ENCODE data around the gene RPS6KB1. TPM values are rescaled to one million over a fixed set of nuclear protein-coding genes. Genes with fewer than 3 reads are reported as not detected.
"Not testable (repeated sequence)": the region's sequence is repeated elsewhere in the genome, so short reads cannot be mapped to it uniquely, and the experiment has no call there.

RPS6KB1 gene
- total and polyA plus RNA-seq, 2 experiments from 2014 or later, result 22.4 to 27.9 TPM

DNA sequence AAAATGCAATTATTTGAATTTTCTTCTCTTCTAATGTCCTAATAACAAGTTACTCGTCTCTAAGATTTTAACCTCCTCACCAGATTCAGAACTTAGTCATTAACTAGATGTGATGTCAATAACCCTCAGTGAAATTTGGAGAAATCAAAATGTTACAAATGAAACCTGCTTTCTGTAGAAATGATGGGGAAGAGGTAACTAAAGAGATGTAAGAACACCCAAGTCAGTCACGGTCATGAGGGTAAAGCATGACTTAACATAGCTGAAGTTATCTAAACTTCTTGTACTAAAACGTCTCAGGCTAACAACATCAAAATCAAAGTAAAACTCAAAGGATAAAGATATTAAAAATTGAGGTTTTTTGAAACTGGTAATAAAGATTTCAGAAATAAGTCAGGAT, 61.9 kb downstream of the RPS6KB1 start:
- H3K36me3 ChIP-seq (replicated peaks; ENCODE audit: insufficient read depth, low read depth), result no peaks in the 10 kb centered on the region
- WGBS (ENCODE audit: low lambda C conversion rate, missing lambda C conversion rate), result 84% methylated on average over 3 of the region's 3 CpGs

DNA sequence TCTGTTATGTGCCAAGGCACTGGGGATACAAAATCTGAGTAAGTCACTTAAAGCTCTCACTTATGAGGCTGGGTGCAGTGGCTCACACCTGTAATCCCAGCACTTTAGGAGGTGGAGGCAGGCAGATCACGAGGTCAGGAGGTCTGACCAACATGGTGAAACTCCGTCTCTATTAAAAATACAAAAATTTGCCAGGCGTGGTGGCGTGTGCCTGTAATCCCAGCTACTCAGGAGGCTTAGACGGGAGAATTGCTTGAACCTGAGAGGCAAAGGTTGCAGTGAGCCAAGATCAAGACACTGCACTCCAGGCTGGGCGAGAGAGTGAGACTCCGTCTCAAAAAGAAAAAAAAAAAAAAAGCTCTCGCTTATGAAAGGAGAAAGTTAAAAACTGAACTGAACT, 66.7 kb downstream of the RPS6KB1 start:
- not testable (repeated sequence) for H3K4me3 ChIP-seq; H3K4me2 ChIP-seq; DNase-seq (ENCODE audit: low spot score); H3K27ac ChIP-seq; H3K9me3 ChIP-seq (ENCODE audit: low read depth); H3K4me1 ChIP-seq (ENCODE audit: insufficient read depth); H4K20me1 ChIP-seq (ENCODE audit: insufficient read depth, poor library complexity, severe bottlenecking); H2AFZ ChIP-seq; H3K9me2 ChIP-seq (replicated peaks; ENCODE audit: insufficient read depth); H3K27me3 ChIP-seq; H3K36me3 ChIP-seq (replicated peaks; ENCODE audit: insufficient read depth, low read depth)
- H3K79me2 ChIP-seq, result peaks cover 16% of the 10 kb centered on the region
- WGBS (ENCODE audit: low lambda C conversion rate, missing lambda C conversion rate), result 97% methylated on average over 8 of the region's 8 CpGs

More for the DNA sequence above, 61.9 kb downstream of the RPS6KB1 start:
- H3K9me3 ChIP-seq (ENCODE audit: low read depth), result no peaks in the 10 kb centered on the region
- H3K79me2 ChIP-seq, result no peaks in the 10 kb centered on the region
- H3K4me1 ChIP-seq (ENCODE audit: insufficient read depth), result no peaks in the 10 kb centered on the region
- no peak for TF ChIP-seq EZH2phosphoT487 (IDR thresholded peaks at IDR 0.05; ENCODE audit: low read depth, severe bottlenecking, unreplicated experiment)
- no peaks in the 10 kb centered on the region for H3K9me2 ChIP-seq (replicated peaks; ENCODE audit: insufficient read depth)
- H3K27me3 ChIP-seq, result no peaks in the 10 kb centered on the region
- no peak overlapping the region for H3K27ac ChIP-seq
- H2AFZ ChIP-seq, result no peak overlapping the region
- H3K4me2 ChIP-seq, result no peak overlapping the region
- H4K20me1 ChIP-seq (ENCODE audit: insufficient read depth, poor library complexity, severe bottlenecking), result no peaks in the 10 kb centered on the region
- DNase-seq (ENCODE audit: low spot score), result no peak
- H3K4me3 ChIP-seq, result no peak overlapping the region

DNA sequence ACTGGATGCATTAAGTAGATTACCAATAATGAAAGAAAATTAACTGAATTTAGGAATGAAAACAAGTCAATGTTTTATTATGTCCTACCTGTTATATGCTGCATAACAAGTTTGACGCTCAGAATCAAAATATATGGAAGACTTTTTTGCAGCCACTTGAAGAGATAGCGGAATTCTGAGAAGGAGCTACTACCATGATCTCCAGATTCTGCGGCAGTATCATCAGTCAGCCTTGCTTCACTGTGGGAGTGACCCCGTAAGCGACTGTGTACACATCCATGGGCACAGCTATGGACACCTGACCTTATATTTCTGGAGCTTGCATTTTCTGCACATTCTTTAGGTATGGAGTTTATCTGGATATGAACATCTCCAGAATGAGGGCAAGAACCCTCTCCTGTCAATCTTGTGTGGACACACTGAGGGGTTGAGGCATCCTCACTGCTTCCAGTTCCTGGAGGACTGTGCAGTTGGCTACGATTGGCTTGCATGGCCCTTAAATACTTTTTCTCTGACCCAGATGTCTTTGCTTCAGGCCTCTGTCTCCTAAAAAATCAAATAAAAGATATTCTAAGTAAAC, 69.9 kb downstream of the RPS6KB1 start:
- TF ChIP-seq, protein P1, sequence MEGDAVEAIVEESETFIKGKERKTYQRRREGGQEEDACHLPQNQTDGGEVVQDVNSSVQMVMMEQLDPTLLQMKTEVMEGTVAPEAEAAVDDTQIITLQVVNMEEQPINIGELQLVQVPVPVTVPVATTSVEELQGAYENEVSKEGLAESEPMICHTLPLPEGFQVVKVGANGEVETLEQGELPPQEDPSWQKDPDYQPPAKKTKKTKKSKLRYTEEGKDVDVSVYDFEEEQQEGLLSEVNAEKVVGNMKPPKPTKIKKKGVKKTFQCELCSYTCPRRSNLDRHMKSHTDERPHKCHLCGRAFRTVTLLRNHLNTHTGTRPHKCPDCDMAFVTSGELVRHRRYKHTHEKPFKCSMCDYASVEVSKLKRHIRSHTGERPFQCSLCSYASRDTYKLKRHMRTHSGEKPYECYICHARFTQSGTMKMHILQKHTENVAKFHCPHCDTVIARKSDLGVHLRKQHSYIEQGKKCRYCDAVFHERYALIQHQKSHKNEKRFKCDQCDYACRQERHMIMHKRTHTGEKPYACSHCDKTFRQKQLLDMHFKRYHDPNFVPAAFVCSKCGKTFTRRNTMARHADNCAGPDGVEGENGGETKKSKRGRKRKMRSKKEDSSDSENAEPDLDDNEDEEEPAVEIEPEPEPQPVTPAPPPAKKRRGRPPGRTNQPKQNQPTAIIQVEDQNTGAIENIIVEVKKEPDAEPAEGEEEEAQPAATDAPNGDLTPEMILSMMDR (IDR thresholded peaks at IDR 0.05; ENCODE audit: poor library complexity), result no peak
- TF ChIP-seq EZH2 (IDR thresholded peaks at IDR 0.05; ENCODE audit: borderline replicate concordance), result no peak
- no peak for TF ChIP-seq EZH2phosphoT487 (IDR thresholded peaks at IDR 0.05; ENCODE audit: low read depth, severe bottlenecking, unreplicated experiment)
- H3K79me2 ChIP-seq, result peaks cover 16% of the 10 kb centered on the region
- H3K4me2 ChIP-seq, result peak overlapping the region; percentile 85
- H3K4me1 ChIP-seq (ENCODE audit: insufficient read depth), result peaks cover 9% of the 10 kb centered on the region
- H3K9me3 ChIP-seq (ENCODE audit: low read depth), result no peaks in the 10 kb centered on the region
- no peaks in the 10 kb centered on the region for H3K27me3 ChIP-seq
- H4K20me1 ChIP-seq (ENCODE audit: insufficient read depth, poor library complexity, severe bottlenecking), result no peaks in the 10 kb centered on the region
- no peak overlapping the region for H3K4me3 ChIP-seq
- H3K36me3 ChIP-seq (replicated peaks; ENCODE audit: insufficient read depth, low read depth), result no peaks in the 10 kb centered on the region
- H3K27ac ChIP-seq, result no peak overlapping the region
- H3K9me2 ChIP-seq (replicated peaks; ENCODE audit: insufficient read depth), result no peaks in the 10 kb centered on the region
- WGBS (ENCODE audit: low lambda C conversion rate, missing lambda C conversion rate), result 91% methylated on average over 6 of the region's 6 CpGs
- DNase-seq (ENCODE audit: low spot score), result no peak
- no peak overlapping the region for H2AFZ ChIP-seq

DNA sequence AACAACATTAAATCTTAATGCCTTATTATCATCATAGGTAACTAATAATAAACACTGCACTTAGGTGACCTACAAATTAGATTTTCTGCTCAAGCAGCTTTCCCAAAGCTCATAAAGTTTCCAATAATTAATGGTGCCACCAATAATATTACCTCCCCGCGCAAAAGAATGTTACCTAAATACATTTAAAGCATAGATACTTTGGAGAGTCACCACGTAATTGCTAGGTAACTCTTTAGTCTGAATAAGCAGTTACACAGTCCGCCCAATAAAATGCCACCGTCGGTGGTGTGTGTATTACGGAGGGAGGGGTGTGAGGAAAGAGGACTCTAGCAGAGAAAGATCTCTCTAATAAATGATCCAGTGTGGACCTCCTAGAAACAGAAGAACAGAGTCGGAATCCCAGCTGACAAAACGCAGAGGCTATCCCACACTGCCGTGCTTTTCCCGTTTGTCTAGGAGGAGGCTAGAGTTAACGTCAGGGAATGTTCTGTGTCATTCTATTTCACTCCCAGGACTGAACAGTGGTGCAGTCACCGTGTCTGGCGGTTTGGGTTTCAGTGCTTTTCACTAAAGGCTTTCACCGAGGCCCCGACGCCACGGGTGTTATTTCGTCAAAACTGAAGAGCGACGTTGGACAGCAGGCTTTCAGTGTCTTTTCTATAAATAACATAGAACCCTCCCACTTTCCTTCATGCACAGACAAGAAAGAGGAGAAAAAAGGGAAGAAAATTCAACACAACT, 71.0 kb downstream of the RPS6KB1 start:
- H3K36me3 ChIP-seq (replicated peaks; ENCODE audit: insufficient read depth, low read depth), result no peaks in the 10 kb centered on the region
- H3K4me1 ChIP-seq (ENCODE audit: insufficient read depth), result peaks cover 9% of the 10 kb centered on the region
- H3K27ac ChIP-seq, result peak overlapping the region; percentile 95
- peak overlapping the region; percentile 85 for H3K4me2 ChIP-seq
- no peaks in the 10 kb centered on the region for H3K9me3 ChIP-seq (ENCODE audit: low read depth)
- DNase-seq (ENCODE audit: low spot score), result peak; percentile 66
- peak overlapping the region; percentile 92 for H2AFZ ChIP-seq
- H3K9me2 ChIP-seq (replicated peaks; ENCODE audit: insufficient read depth), result no peaks in the 10 kb centered on the region
- peak overlapping the region; percentile 74 for H3K4me3 ChIP-seq
- H3K79me2 ChIP-seq, result peaks cover 16% of the 10 kb centered on the region
- WGBS (ENCODE audit: low lambda C conversion rate, missing lambda C conversion rate), result 7% methylated on average over 21 of the region's 21 CpGs
- no peaks in the 10 kb centered on the region for H3K27me3 ChIP-seq
- TF ChIP-seq EZH2phosphoT487 (IDR thresholded peaks at IDR 0.05; ENCODE audit: low read depth, severe bottlenecking, unreplicated experiment) (no peak), EZH2 (IDR thresholded peaks at IDR 0.05; ENCODE audit: borderline replicate concordance) (no peak)
- TF ChIP-seq, protein P1 (IDR thresholded peaks at IDR 0.05; ENCODE audit: poor library complexity), result no peak
- H4K20me1 ChIP-seq (ENCODE audit: insufficient read depth, poor library complexity, severe bottlenecking), result no peaks in the 10 kb centered on the region
